ENCODE data around the gene MBD3L5. TPM values are rescaled to one million over a fixed set of nuclear protein-coding genes. Genes with fewer than 3 reads are reported as not detected.
"Not testable (repeated sequence)": the region's sequence is repeated elsewhere in the genome, so short reads cannot be mapped to it uniquely, and the experiment has no call there.

MBD3L5 gene
- total and polyA plus RNA-seq, 9 of the 15 experiments (the other 6 are each of a cell fraction or from before 2014, with no cell fraction given): not detected

DNA sequence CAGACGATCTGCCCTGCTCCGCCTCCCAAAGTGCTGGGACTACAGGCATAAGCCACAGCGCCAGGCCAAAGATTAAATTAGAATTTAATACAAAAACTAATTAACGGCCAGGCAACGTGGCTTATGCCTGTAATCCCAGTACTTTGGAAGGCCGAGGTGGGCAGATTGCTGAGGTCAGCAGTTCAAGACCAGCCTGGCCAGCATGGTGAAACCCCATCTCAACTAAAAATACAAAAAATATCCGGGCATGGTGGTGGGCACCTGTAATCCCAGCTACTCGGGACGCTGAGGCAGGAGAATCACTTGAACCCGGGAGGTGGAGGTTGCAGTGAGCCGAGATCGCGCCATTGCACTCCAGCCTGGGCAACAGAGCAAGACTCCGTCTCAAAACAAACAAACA lies 25.3 kb downstream of the MBD3L5 start:
- H2AFZ ChIP-seq (ENCODE audit: low read depth, low read length); H3K9me3 ChIP-seq (replicated peaks; ENCODE audit: control insufficient read depth, insufficient read depth, low read depth, low read length); FAIRE-seq; H3K27ac ChIP-seq (ENCODE audit: extremely low read depth, low read depth, low read length); ATAC-seq; H3K36me3 ChIP-seq (ENCODE audit: control insufficient read depth, insufficient read depth, low read length); H3K9me1 ChIP-seq (ENCODE audit: control insufficient read depth, insufficient read depth, low read length); H4K20me1 ChIP-seq (replicated peaks; ENCODE audit: control insufficient read depth, insufficient read depth, low read length); H3K79me2 ChIP-seq (ENCODE audit: control insufficient read depth, insufficient read depth, low read length); POLR2A ChIA-PET; H3K4me2 ChIP-seq (ENCODE audit: insufficient read depth, low read length); BruUV-seq (replicated peaks); DNase-seq (ENCODE audit: extremely low read depth in 1 of 4, low spot score in 3 of 4); H3K4me1 ChIP-seq (replicated peaks in 1 of 2; ENCODE audit: control insufficient read depth in 2 of 2, insufficient read depth in 2 of 2, low read length in 2 of 2); H3K27me3 ChIP-seq (ENCODE audit: control insufficient read depth in 2 of 2, insufficient read depth in 2 of 2, low read length in 2 of 2); CTCF ChIA-PET (ENCODE audit: low intra/inter-chr PET ratio); H3K4me3 ChIP-seq; H3K9ac ChIP-seq (ENCODE audit: insufficient read depth in 1 of 2, low read depth in 2 of 2, low read length in 2 of 2); in situ Hi-C loops (cut with MboI); intact Hi-C loops (cut with micrococcal nuclease): not testable (repeated sequence)
- WGBS (ENCODE audit: insufficient coverage, low coverage, missing lambda C conversion rate): 10% methylated on average over 12 of the region's 14 CpGs
- TF ChIP-seq C11orf30 (IDR thresholded peaks at IDR 0.05; ENCODE audit: low read depth) (peak; percentile 41; the same call in 1 of the 2 replicates), ZNF316 (IDR thresholded peaks at IDR 0.05) (0 out of 2 replicates have a peak, but pooled peaks have one; percentile 16), MAFK (IDR thresholded peaks at IDR 0.05; ENCODE audit: low read length) (peak; percentile 28; the same call in 1 of the 2 replicates)

GRCh38 chr19:7056371-7056770 lies 26.0 kb downstream of the MBD3L5 start:
- POLR2A ChIA-PET; ATAC-seq; H3K4me1 ChIP-seq (replicated peaks in 1 of 2; ENCODE audit: control insufficient read depth in 2 of 2, insufficient read depth in 2 of 2, low read length in 2 of 2); H3K9me1 ChIP-seq (ENCODE audit: control insufficient read depth, insufficient read depth, low read length); H3K79me2 ChIP-seq (ENCODE audit: control insufficient read depth, insufficient read depth, low read length); H3K27me3 ChIP-seq (ENCODE audit: control insufficient read depth in 2 of 2, insufficient read depth in 2 of 2, low read length in 2 of 2); H3K36me3 ChIP-seq (ENCODE audit: control insufficient read depth, insufficient read depth, low read length); H3K9me3 ChIP-seq (replicated peaks; ENCODE audit: control insufficient read depth, insufficient read depth, low read depth, low read length); intact Hi-C loops (cut with micrococcal nuclease); FAIRE-seq; H4K20me1 ChIP-seq (replicated peaks; ENCODE audit: control insufficient read depth, insufficient read depth, low read length); H3K9ac ChIP-seq (ENCODE audit: insufficient read depth in 1 of 2, low read depth in 2 of 2, low read length in 2 of 2); CTCF ChIA-PET (ENCODE audit: low intra/inter-chr PET ratio); BruUV-seq (replicated peaks); DNase-seq (ENCODE audit: extremely low read depth in 1 of 4, low spot score in 3 of 4); H2AFZ ChIP-seq (ENCODE audit: low read depth, low read length); H3K27ac ChIP-seq (ENCODE audit: extremely low read depth, low read depth, low read length); H3K4me2 ChIP-seq (ENCODE audit: insufficient read depth, low read length); in situ Hi-C loops (cut with MboI); H3K4me3 ChIP-seq: not testable (repeated sequence)
- WGBS (ENCODE audit: insufficient coverage, low coverage, missing lambda C conversion rate): 0% methylated on average over 1 of the region's 16 CpGs

DNA sequence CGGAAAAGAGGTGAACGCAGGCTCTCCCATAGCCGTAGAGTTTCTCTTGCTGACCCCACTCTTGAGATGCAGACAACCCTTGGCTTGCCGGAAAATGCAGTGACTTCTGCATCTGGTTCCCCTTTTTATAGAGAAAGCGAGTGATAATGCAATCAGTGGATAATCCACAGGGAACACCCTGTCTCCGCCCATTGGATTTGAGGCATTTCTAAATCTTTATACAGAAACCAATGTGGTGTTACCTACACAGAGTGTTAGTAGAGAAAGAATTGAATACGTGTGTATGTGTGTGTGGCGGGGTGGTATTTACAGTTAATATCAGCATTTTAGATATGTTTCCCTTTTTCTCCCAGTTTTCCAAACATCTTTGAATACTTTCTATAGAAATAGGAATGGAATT lies 28.2 kb downstream of the MBD3L5 start, which contains the start of gene MBD3L3:
Gene MBD3L3, minus strand, starts transcription at position 101 of the 400 bp plus-strand sequence. Its CDS starts 71 bp downstream, at position 30.
- H4K20me1 ChIP-seq (replicated peaks; ENCODE audit: control insufficient read depth, insufficient read depth, low read length); H3K36me3 ChIP-seq (ENCODE audit: control insufficient read depth, insufficient read depth, low read length); DNase-seq (ENCODE audit: extremely low read depth in 1 of 4, low spot score in 3 of 4); FAIRE-seq; H3K9me3 ChIP-seq (replicated peaks; ENCODE audit: control insufficient read depth, insufficient read depth, low read depth, low read length); POLR2A ChIA-PET; H3K27me3 ChIP-seq (ENCODE audit: control insufficient read depth in 2 of 2, insufficient read depth in 2 of 2, low read length in 2 of 2); intact Hi-C loops (cut with micrococcal nuclease); H3K4me1 ChIP-seq (replicated peaks in 1 of 2; ENCODE audit: control insufficient read depth in 2 of 2, insufficient read depth in 2 of 2, low read length in 2 of 2); BruUV-seq (replicated peaks); H3K27ac ChIP-seq (ENCODE audit: extremely low read depth, low read depth, low read length); H3K9ac ChIP-seq (ENCODE audit: insufficient read depth in 1 of 2, low read depth in 2 of 2, low read length in 2 of 2); H3K4me2 ChIP-seq (ENCODE audit: insufficient read depth, low read length); H3K9me1 ChIP-seq (ENCODE audit: control insufficient read depth, insufficient read depth, low read length); CTCF ChIA-PET (ENCODE audit: low intra/inter-chr PET ratio); H3K79me2 ChIP-seq (ENCODE audit: control insufficient read depth, insufficient read depth, low read length); in situ Hi-C loops (cut with MboI); H3K4me3 ChIP-seq; ATAC-seq; H2AFZ ChIP-seq (ENCODE audit: low read depth, low read length): not testable (repeated sequence)
- no CpG with 5 or more reads among the region's 8 CpGs for WGBS (ENCODE audit: insufficient coverage, low coverage, missing lambda C conversion rate)

GRCh38 chr19:7059977-7060376 lies 29.6 kb downstream of the MBD3L5 start:
- intact Hi-C loops (cut with micrococcal nuclease); BruUV-seq (replicated peaks); H3K4me3 ChIP-seq; POLR2A ChIA-PET; H3K9me1 ChIP-seq (ENCODE audit: control insufficient read depth, insufficient read depth, low read length); H3K27me3 ChIP-seq (ENCODE audit: control insufficient read depth in 2 of 2, insufficient read depth in 2 of 2, low read length in 2 of 2); FAIRE-seq; in situ Hi-C loops (cut with MboI); H3K79me2 ChIP-seq (ENCODE audit: control insufficient read depth, insufficient read depth, low read length); H3K4me2 ChIP-seq (ENCODE audit: insufficient read depth, low read length); H3K4me1 ChIP-seq (replicated peaks in 1 of 2; ENCODE audit: control insufficient read depth in 2 of 2, insufficient read depth in 2 of 2, low read length in 2 of 2); H3K36me3 ChIP-seq (ENCODE audit: control insufficient read depth, insufficient read depth, low read length); H3K9ac ChIP-seq (ENCODE audit: insufficient read depth in 1 of 2, low read depth in 2 of 2, low read length in 2 of 2); CTCF ChIA-PET (ENCODE audit: low intra/inter-chr PET ratio); H2AFZ ChIP-seq (ENCODE audit: low read depth, low read length); ATAC-seq; DNase-seq (ENCODE audit: extremely low read depth in 1 of 4, low spot score in 3 of 4); H3K9me3 ChIP-seq (replicated peaks; ENCODE audit: control insufficient read depth, insufficient read depth, low read depth, low read length); H4K20me1 ChIP-seq (replicated peaks; ENCODE audit: control insufficient read depth, insufficient read depth, low read length); H3K27ac ChIP-seq (ENCODE audit: extremely low read depth, low read depth, low read length): not testable (repeated sequence)
- WGBS (ENCODE audit: insufficient coverage, low coverage, missing lambda C conversion rate): 0% methylated on average over 1 of the region's 2 CpGs

Measured in K562 (cell line).